Activated naive CD4-positive, alpha-beta T cell treated with anti-CD3 and anti-CD28 coated beads, Interleukin-2, amount 50 U/mL, for 24 hours (primary cell): ENCODE data around the gene LIMA1.
"Not testable (repeated sequence)": the region's sequence is repeated elsewhere in the genome, so short reads cannot be mapped to it uniquely, and the experiment has no call there.

Source experiments
- H3K27ac Mint-ChIP-seq: one replicate; pipeline ENCODE4 v1.8.0; 2021; ENCODE audit warnings: mild to moderate bottlenecking, mixed read lengths
- H3K27me3 Mint-ChIP-seq: one replicate; pipeline ENCODE4 v1.8.0; 2021; ENCODE audit warnings: mixed read lengths
- H3K36me3 Mint-ChIP-seq: one replicate; pipeline ENCODE4 v1.8.0; 2021; ENCODE audit warnings: mixed read lengths
- H3K4me1 Mint-ChIP-seq: one replicate; pipeline ENCODE4 v1.8.0; 2021; ENCODE audit warnings: mixed read lengths
- H3K4me3 Mint-ChIP-seq: one replicate; pipeline ENCODE4 v1.8.0; 2021; ENCODE audit warnings: mild to moderate bottlenecking, mixed read lengths
- H3K9me3 Mint-ChIP-seq: one replicate; pipeline ENCODE4 v1.8.0; 2021; ENCODE audit warnings: mixed read lengths

Gene LIMA1

GRCh38 chr12:50219544-50219943 is 63.8 kb downstream of the LIMA1 start:
- no peaks in the 10 kb centered on the region for H3K9me3 Mint-ChIP-seq
- no peak overlapping the region for H3K4me3 Mint-ChIP-seq
- H3K27me3 Mint-ChIP-seq: no peaks in the 10 kb centered on the region
- no peak overlapping the region for H3K27ac Mint-ChIP-seq
- peaks cover 2% of the 10 kb centered on the region for H3K36me3 Mint-ChIP-seq
- H3K4me1 Mint-ChIP-seq: peaks cover 38% of the 10 kb centered on the region

- H3K27me3 Mint-ChIP-seq, H3K36me3 Mint-ChIP-seq, H3K27ac Mint-ChIP-seq, H3K4me3 Mint-ChIP-seq, H3K9me3 Mint-ChIP-seq: not testable (repeated sequence)
- peaks cover 37% of the 10 kb centered on the region for H3K4me1 Mint-ChIP-seq
Observed at GRCh38 chr12:50219001-50219400, 64.3 kb downstream of the LIMA1 start.

- Mint-ChIP-seq H3K27ac (peak overlapping the region; percentile 52), H3K4me1 (peaks cover 37% of the 10 kb centered on the region), H3K36me3 (peaks cover 2% of the 10 kb centered on the region), H3K27me3 (no peaks in the 10 kb centered on the region), H3K9me3 (no peaks in the 10 kb centered on the region), H3K4me3 (no peak overlapping the region)
Observed at GRCh38 chr12:50218386-50218785, 64.9 kb downstream of the LIMA1 start.

- H3K36me3 Mint-ChIP-seq: peaks cover 2% of the 10 kb centered on the region
- no peaks in the 10 kb centered on the region for H3K9me3 Mint-ChIP-seq
- H3K27me3 Mint-ChIP-seq: no peaks in the 10 kb centered on the region
- H3K4me1 Mint-ChIP-seq: peaks cover 42% of the 10 kb centered on the region
- H3K27ac Mint-ChIP-seq: peak overlapping the region; percentile 83
- H3K4me3 Mint-ChIP-seq: no peak overlapping the region
Observed at GRCh38 chr12:50217202-50217601, 66.1 kb downstream of the LIMA1 start.

GRCh38 chr12:50215033-50215432 is 68.3 kb downstream of the LIMA1 start:
- Mint-ChIP-seq H3K27ac (peak overlapping the region; percentile 71), H3K36me3 (peaks cover 2% of the 10 kb centered on the region), H3K9me3 (no peaks in the 10 kb centered on the region), H3K4me3 (no peak overlapping the region), H3K4me1 (peaks cover 56% of the 10 kb centered on the region), H3K27me3 (no peaks in the 10 kb centered on the region)

- no peak overlapping the region for H3K4me3 Mint-ChIP-seq
Observed at GRCh38 chr12:50214018-50214417, 69.3 kb downstream of the LIMA1 start.

GRCh38 chr12:50213439-50213838 is 69.9 kb downstream of the LIMA1 start:
- H3K4me1 Mint-ChIP-seq: peaks cover 48% of the 10 kb centered on the region
- H3K9me3 Mint-ChIP-seq: no peaks in the 10 kb centered on the region
- H3K27ac Mint-ChIP-seq: peak overlapping the region; percentile 96
- no peak overlapping the region for H3K4me3 Mint-ChIP-seq
- no peaks in the 10 kb centered on the region for H3K27me3 Mint-ChIP-seq
- H3K36me3 Mint-ChIP-seq: peaks cover 2% of the 10 kb centered on the region

More at GRCh38 chr12:50214018-50214417, 69.3 kb downstream of the LIMA1 start:
- Mint-ChIP-seq H3K36me3 (peaks cover 2% of the 10 kb centered on the region), H3K9me3 (no peaks in the 10 kb centered on the region), H3K27ac (peak overlapping the region; percentile 96), H3K4me1 (peaks cover 51% of the 10 kb centered on the region), H3K27me3 (no peaks in the 10 kb centered on the region)

GRCh38 chr12:50212071-50212467 is 71.3 kb downstream of the LIMA1 start:
- Mint-ChIP-seq H3K36me3 (peaks cover 2% of the 10 kb centered on the region), H3K27ac (peak overlapping the region; percentile 99), H3K4me1 (peaks cover 42% of the 10 kb centered on the region), H3K4me3 (peak overlapping the region; percentile 62), H3K9me3 (no peaks in the 10 kb centered on the region), H3K27me3 (no peaks in the 10 kb centered on the region)

GRCh38 chr12:50211392-50212070 is 71.8 kb downstream of the LIMA1 start:
- peak overlapping the region; percentile 99 for H3K27ac Mint-ChIP-seq
- H3K9me3 Mint-ChIP-seq: no peaks in the 10 kb centered on the region
- no peaks in the 10 kb centered on the region for H3K27me3 Mint-ChIP-seq
- peaks cover 2% of the 10 kb centered on the region for H3K36me3 Mint-ChIP-seq
- H3K4me3 Mint-ChIP-seq: peak overlapping the region; percentile 62
- peaks cover 40% of the 10 kb centered on the region for H3K4me1 Mint-ChIP-seq

GRCh38 chr12:50207424-50207823 is 75.9 kb downstream of the LIMA1 start:
- H3K27me3 Mint-ChIP-seq: no peaks in the 10 kb centered on the region
- no peak overlapping the region for H3K27ac Mint-ChIP-seq
- peaks cover 17% of the 10 kb centered on the region for H3K4me1 Mint-ChIP-seq
- no peaks in the 10 kb centered on the region for H3K9me3 Mint-ChIP-seq
- peaks cover 6% of the 10 kb centered on the region for H3K36me3 Mint-ChIP-seq
- H3K4me3 Mint-ChIP-seq: no peak overlapping the region

- H3K4me3 Mint-ChIP-seq: no peak overlapping the region
Observed at GRCh38 chr12:50205648-50206047, 77.7 kb downstream of the LIMA1 start.

GRCh38 chr12:50203691-50204090 is 79.6 kb downstream of the LIMA1 start:
- Mint-ChIP-seq H3K9me3 (no peaks in the 10 kb centered on the region), H3K36me3 (peaks cover 10% of the 10 kb centered on the region), H3K4me1 (no peaks in the 10 kb centered on the region), H3K4me3 (no peak overlapping the region), H3K27me3 (no peaks in the 10 kb centered on the region), H3K27ac (no peak overlapping the region)

More at GRCh38 chr12:50205648-50206047, 77.7 kb downstream of the LIMA1 start:
- Mint-ChIP-seq H3K4me1 (peaks cover 4% of the 10 kb centered on the region), H3K27me3 (no peaks in the 10 kb centered on the region), H3K9me3 (no peaks in the 10 kb centered on the region), H3K36me3 (peaks cover 7% of the 10 kb centered on the region), H3K27ac (no peak overlapping the region)

GRCh38 chr12:50201987-50202521 is 81.3 kb downstream of the LIMA1 start:
- no peaks in the 10 kb centered on the region for H3K4me1 Mint-ChIP-seq
- H3K36me3 Mint-ChIP-seq: peaks cover 14% of the 10 kb centered on the region
- H3K27ac Mint-ChIP-seq: no peak overlapping the region
- no peaks in the 10 kb centered on the region for H3K27me3 Mint-ChIP-seq
- H3K9me3 Mint-ChIP-seq: no peaks in the 10 kb centered on the region
- H3K4me3 Mint-ChIP-seq: no peak overlapping the region

GRCh38 chr12:50200552-50201273 is 82.6 kb downstream of the LIMA1 start:
- no peaks in the 10 kb centered on the region for H3K4me1 Mint-ChIP-seq
- H3K27me3 Mint-ChIP-seq: no peaks in the 10 kb centered on the region
- H3K4me3 Mint-ChIP-seq: no peak overlapping the region
- H3K27ac Mint-ChIP-seq: no peak overlapping the region
- no peaks in the 10 kb centered on the region for H3K9me3 Mint-ChIP-seq
- H3K36me3 Mint-ChIP-seq: peaks cover 10% of the 10 kb centered on the region

GRCh38 chr12:50198829-50199228 is 84.5 kb downstream of the LIMA1 start:
- no peak overlapping the region for H3K27ac Mint-ChIP-seq
- H3K27me3 Mint-ChIP-seq: no peaks in the 10 kb centered on the region
- H3K4me1 Mint-ChIP-seq: no peaks in the 10 kb centered on the region
- no peaks in the 10 kb centered on the region for H3K9me3 Mint-ChIP-seq
- peaks cover 10% of the 10 kb centered on the region for H3K36me3 Mint-ChIP-seq
- H3K4me3 Mint-ChIP-seq: no peak overlapping the region

GRCh38 chr12:50197297-50197727 is 86.0 kb downstream of the LIMA1 start:
- H3K27me3 Mint-ChIP-seq: no peaks in the 10 kb centered on the region
- peaks cover 11% of the 10 kb centered on the region for H3K36me3 Mint-ChIP-seq
- no peaks in the 10 kb centered on the region for H3K4me1 Mint-ChIP-seq
- no peak overlapping the region for H3K27ac Mint-ChIP-seq
- H3K9me3 Mint-ChIP-seq: no peaks in the 10 kb centered on the region
- H3K4me3 Mint-ChIP-seq: no peak overlapping the region
